OCI-M1 (cell line): ENCODE results near the gene ASB13.
A peak's percentile ranks its signal among the peaks of the same experiment; 100 is the strongest.

ENCODE experiments used
- DNase-seq: peaks from one replicate; lab custom pipeline; 2025; lab: John Stamatoyannopoulos, UW

Gene ASB13

GRCh38 chr10:5647507-5648240 lies 18.7 kb downstream of the ASB13 start:
- no peak for DNase-seq

DNA sequence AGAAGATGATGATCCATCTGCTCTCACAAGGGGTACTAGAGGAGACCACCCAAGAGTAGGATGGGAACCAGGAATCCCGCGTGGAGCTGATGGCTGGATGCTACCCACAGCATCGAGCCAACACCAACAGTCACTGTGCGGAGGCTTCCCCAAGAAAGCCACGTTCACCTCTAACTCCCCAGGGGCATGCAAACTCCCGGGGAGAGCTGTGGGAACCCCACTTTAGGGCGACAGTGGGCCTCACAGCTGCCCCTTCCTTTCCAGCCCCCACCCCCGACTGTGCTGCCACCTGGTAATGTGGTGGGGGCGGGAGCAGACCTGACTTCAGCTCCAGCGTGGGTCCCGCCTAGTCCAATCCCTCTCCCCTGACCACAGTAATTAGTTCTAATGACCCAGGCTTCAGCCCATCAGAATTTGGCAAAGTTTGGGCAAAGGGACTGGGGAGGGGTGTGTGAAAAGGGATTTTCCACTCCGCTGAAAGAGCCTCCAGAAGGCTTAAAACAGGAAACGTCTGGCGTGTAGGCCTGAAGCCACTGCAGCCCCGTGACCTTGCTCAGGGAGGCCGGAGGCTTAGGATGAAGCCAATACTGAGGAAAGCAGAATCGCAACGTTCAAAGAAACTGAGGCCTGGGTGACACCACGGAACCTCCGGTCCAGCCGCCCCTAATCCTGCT lies 20.3 kb downstream of the ASB13 start:
- DNase-seq: no peak

GRCh38 chr10:5645375-5645774 lies 21.0 kb downstream of the ASB13 start:
- no peak for DNase-seq

DNA sequence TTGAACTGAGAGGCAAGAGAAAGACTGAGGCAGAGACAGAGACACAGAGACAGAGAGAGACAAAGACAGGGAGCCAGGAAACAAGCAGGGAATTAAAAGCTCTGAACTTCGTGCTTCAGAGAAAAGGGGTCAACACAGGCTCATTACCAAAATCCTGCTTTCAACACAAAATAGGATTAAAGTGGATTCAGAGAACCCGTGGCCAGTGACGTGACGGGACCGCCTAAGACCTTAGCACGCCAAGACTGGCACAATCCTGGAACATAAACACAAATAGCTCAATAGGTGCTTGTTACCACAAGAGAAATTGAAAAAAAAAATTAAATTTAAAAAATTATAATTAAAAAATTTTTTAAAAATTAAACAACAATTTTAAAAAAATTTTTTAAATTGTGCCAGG lies 21.5 kb downstream of the ASB13 start:
- DNase-seq: no peak

- DNase-seq: no peak
Observed at GRCh38 chr10:5643346-5644067, 22.9 kb downstream of the ASB13 start.

DNA sequence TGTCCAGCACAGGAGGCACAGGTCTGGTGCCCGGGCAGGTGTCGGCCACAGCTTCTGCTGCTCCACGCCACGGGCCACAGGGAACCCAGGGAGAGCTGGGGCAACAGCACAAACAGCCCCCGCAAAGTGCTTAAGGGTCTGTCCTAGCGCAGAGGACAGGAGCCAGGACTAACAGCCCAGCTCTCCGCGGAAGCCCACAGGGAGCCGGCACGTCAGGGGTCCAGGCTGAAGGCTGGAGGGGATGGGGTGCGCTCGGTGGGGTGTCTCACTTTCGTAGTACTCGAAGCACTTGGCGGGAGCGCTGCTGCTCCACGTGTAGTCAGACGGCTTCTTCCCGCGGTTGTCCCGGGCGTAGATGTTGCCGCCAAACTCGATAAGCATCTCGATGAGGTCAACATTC lies 24.9 kb downstream of the ASB13 start:
- no peak for DNase-seq

DNA sequence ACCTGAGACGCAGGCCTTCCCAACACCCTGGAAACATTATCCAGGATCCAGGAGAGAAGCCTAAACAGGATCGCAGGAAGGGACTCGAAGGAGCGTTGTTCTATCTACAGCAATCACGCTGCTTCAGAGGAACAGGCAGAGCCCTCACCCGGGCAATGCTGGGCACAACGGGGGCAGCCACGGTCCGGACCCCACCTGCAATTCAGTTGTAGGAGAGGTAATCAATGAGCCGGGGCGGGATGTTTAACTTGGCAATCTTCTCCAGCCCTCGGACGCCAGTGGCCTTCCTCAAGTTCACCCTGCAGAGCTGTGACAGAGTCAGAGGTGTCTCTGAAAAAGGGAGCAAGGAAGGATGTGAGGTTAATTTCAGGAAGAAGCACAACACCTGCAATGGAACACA lies 25.9 kb downstream of the ASB13 start:
- DNase-seq: no peak

- DNase-seq: no peak
Observed at GRCh38 chr10:5640036-5640435, 26.4 kb downstream of the ASB13 start.

GRCh38 chr10:5639066-5639465 lies 27.3 kb downstream of the ASB13 start:
- no peak for DNase-seq

DNA sequence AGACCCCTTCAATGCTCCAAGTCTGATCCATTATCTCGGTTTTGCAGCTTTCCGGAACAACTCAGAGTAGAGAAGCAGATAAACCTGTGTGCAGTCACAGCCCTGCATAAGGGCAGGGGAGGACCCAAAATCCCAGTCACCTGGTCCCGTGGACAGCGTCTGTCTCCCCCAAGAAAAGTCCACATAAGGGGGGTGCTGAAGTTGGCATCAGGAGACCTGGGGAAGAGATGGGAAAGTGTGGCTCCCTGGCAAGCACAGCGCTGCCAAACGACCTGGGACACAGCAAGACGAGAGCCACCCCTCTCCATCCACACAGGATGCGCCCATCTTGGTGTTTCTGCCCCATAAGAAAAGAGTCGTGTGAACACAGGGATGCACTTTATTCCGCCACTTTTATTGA lies 27.9 kb downstream of the ASB13 start:
- DNase-seq: no peak

GRCh38 chr10:5634918-5635317 lies 31.5 kb downstream of the ASB13 start:
- DNase-seq: no peak

DNA sequence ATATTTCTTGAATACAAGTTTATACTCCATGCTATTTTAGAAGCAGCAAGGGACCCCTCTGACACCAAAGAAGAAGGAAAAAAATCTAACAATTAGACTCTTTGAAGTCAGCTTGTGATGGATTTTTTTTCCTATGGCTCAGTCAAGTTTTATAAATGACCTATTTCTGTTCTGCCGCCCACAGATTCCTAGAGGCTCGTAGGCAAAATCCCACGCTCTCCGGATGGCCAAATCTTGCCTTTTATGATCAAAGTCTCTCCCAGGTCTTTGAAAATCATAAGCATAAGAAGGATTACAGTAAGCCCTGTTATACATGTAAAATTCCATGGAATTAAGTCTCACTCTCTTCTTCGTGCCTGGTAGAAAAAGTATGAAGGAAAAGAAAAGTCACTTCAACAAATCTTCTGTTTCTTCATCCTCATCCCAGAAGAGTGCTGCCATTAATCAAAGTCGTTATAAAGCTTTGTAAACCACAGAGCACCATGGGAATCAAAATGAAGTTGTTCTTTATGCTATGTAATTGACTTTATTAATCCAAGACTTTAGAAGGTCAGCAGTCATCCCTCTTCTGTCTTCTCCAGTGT lies 33.1 kb downstream of the ASB13 start:
- no peak for DNase-seq

DNA sequence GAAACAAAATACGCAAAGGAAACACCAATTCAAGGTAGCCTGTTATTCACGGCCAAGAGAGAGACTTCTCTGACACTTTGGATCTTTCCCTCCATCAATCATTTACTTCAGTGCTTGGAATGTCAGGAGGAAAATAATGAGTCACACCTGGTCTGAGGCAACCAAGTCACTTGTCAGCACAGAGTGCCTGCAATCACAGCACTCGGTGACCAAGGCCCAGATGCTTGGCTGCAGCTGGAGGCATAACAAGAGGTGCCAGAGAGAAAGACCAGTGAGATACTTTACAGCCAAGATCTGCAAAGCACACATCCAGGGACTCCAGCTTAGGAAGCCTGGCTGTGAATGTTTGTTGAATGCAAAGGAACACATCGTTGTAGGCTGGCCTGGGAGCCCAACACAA lies 33.9 kb downstream of the ASB13 start:
- DNase-seq: no peak

- DNase-seq: no peak
Observed at GRCh38 chr10:5631936-5632335, 34.5 kb downstream of the ASB13 start.

GRCh38 chr10:5630112-5630436 lies 36.3 kb downstream of the ASB13 start:
- DNase-seq: no peak

GRCh38 chr10:5629303-5630111 lies 36.9 kb downstream of the ASB13 start:
- peak; percentile 93 for DNase-seq

GRCh38 chr10:5628451-5629302 lies 37.7 kb downstream of the ASB13 start:
- DNase-seq: peak; percentile 18

- DNase-seq: no peak
Observed at GRCh38 chr10:5627486-5628044, 38.8 kb downstream of the ASB13 start.

DNA sequence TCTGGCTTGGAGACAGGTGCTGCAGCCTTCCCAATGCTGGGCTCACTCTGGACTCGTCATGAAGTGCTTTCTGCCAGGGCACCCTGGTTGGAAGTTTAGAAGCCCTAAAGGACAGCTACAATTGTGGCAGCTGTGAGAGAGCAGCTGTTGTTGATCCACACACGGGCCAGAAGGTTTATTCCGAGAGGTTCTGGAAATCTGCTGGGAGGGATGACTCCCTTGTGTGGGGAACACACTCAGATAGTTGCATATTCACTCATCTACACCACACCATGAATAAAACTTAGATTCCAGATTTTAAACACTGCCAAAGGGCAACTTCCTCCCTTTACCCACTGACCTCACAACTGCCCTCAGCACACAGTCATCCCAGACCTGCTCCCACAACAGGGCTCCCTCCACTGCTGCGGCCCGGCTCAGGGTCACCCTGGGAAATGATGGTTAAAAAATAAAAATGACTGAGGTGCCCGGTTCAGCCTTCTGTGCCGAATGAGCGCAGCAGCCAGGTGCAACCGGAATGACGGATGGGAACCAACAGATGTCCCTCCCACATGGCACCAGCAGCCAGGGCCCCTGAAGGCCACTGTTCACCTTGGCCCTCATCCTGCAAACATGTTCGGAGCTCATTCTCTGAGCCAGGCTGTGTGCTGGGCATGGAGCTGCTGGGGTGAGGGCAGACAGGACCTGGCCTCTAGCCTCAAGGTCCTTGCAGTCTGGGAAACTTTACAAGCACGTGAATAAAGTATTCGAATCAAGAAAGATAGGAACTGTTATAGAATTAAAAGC lies 40.2 kb downstream of the ASB13 start:
- DNase-seq: no peak

DNA sequence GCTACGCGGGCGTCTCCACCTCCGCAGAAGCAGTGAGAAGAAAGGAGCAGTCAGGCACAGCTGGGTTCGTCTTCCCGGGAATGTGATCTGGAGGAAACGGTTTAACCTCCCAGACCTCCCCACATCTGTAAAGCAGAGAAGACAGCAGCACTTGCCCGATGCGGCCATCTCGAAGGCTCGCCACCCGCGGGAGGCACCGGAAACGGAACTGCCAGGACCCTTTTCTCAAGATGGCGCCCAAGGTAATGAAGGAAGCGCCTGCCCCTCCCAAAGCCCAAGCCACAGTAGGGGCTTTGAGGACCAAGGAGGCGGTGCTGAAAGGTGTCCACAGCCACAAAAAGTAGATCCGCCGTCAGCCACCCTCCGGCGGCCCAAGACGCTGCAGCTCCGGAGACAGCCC lies 41.7 kb downstream of the ASB13 start:
- DNase-seq: no peak
